ENCODE measurements around the gene MEA1. TPM values are rescaled to one million over a fixed set of nuclear protein-coding genes. Genes with fewer than 3 reads are reported as not detected.

Gene MEA1
- total RNA-seq, 1 experiment from 2014 or later = 64.8 TPM

DNA sequence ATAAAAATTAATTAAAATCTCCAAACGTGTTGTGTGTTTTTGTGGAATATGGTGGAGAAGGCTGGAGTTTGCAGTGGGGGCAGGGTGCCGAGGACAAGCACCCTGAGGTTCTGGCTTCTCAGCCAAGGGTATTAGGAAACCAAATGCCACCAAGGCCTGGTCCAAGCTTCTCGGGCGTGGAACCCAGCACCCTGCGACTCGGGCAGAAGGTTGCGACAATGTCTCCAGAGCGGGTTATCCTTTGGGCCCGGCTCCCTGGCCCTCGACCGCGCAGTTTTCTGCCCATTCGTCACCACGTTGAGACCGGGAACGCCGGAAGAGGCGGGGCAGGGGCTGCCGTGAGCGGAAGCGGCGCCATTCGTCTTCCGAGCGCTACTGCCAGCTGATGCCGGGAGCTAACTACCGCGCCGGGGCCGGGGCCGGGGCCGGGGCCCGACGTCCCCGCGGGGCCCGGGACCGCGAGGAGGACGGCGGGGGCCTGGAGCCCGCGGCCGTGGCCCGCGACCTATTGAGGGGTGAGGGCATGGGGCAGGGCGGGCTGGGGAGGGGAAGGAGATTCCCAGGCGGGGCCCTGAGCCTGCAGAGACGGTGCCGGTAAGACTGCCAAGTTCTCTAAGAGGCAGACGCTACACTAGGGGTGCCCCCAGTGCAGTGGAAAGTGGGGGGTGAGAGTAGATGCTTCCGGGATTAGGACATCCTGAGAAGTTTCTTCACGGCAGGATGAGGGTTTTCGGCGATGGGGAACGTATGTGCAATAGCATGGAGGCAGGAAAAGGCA lies 7.7 kb upstream of the MEA1 start, which contains the start of gene RRP36 (continued):
- TF ChIP-seq, protein P1, sequence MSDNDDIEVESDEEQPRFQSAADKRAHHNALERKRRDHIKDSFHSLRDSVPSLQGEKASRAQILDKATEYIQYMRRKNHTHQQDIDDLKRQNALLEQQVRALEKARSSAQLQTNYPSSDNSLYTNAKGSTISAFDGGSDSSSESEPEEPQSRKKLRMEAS (IDR thresholded peaks at IDR 0.05) = no peak
- no peak for TF ChIP-seq SIN3A (IDR thresholded peaks at IDR 0.05; ENCODE audit: low read depth)
- TF ChIP-seq ZFX (IDR thresholded peaks at IDR 0.05) = peak; percentile 67
- no peak for TF ChIP-seq TCF7L2 (IDR thresholded peaks at IDR 0.05; ENCODE audit: borderline replicate concordance, extremely low read depth, insufficient read depth, insufficient read length)

- TSS peak; percentile 93 for BruUV-seq (replicated peaks)
- H2AFZ ChIP-seq (ENCODE audit: low read depth, low read length, poor library complexity, severe bottlenecking) = no peak overlapping the region
- intact Hi-C loops (cut with micrococcal nuclease) = no loop called here
- H3K27me3 ChIP-seq (ENCODE audit: insufficient read depth, low read length) = no peaks in the 10 kb centered on the region
- ChIA-PET RAD21 (ENCODE audit: low non-redundant PET in 1 of 2, low total read pairs in 2 of 2, uncharacterized antibody in 2 of 2, unreplicated experiment in 2 of 2) (interaction anchor here in 1 of 2 experiments (0.7 kb wide), 1 partner anchor 1286 kb away, joined by 3 read pairs; no protein-coding TSS in a partner anchor), CTCF (interaction anchor here (0.8 kb wide), 1 partner anchor 123 kb away, joined by 3 read pairs; no protein-coding TSS in a partner anchor), POLR2A (interaction anchor here (0.6 to 2.2 kb wide), 4 partner anchors 12 to 92 kb away, joined by 3 to 7 read pairs (median 4); partner anchors contain the start of genes CNPY3 and PEX6)
- H3K4me3 ChIP-seq (replicated peaks in 1 of 2; ENCODE audit: low read depth in 1 of 2, low read length in 2 of 2) = peak overlapping the region; percentile 75 to 96
- no peaks in the 10 kb centered on the region for H4K20me1 ChIP-seq (ENCODE audit: insufficient read depth)
- no peaks in the 10 kb centered on the region for H3K9me2 ChIP-seq (ENCODE audit: insufficient read depth)
- peak overlapping the region; percentile 94 for H3K4me2 ChIP-seq (ENCODE audit: low read length)
- H3K9me3 ChIP-seq (ENCODE audit: control insufficient read depth in 1 of 2, insufficient read depth in 1 of 2, low read depth in 1 of 2, low read length in 2 of 2) = no peaks in the 10 kb centered on the region
- peaks cover 9 to 20% of the 10 kb centered on the region in 2 experiments for H3K4me1 ChIP-seq (ENCODE audit: control insufficient read depth in 1 of 2, insufficient read depth in 2 of 2, low read length in 2 of 2)
- DNase-seq (ENCODE audit: low read depth, low spot score) (no peak), ATAC-seq (peak; percentile 34)
- peak overlapping the region; percentile 93 for H3K9ac ChIP-seq (ENCODE audit: low read length)
- peaks cover 16 to 22% of the 10 kb centered on the region in 2 experiments for H3K36me3 ChIP-seq (ENCODE audit: control insufficient read depth in 1 of 2, insufficient read depth in 2 of 2, low read length in 2 of 2)
- peaks cover 56% of the 10 kb centered on the region for H3K79me2 ChIP-seq (ENCODE audit: insufficient read depth, low read length)
- H3K27ac ChIP-seq (ENCODE audit: low read depth, low read length) = peak overlapping the region; percentile 80
- TF ChIP-seq JUND (IDR thresholded peaks at IDR 0.05) = no peak
- TF ChIP-seq EZH2 (IDR thresholded peaks at IDR 0.05) = no peak
- TF ChIP-seq EZH2phosphoT487 (IDR thresholded peaks at IDR 0.05; ENCODE audit: borderline replicate concordance) = no peak
- TF ChIP-seq FOSL1 (IDR thresholded peaks at IDR 0.05; ENCODE audit: low read depth) = no peak
- no peak for TF ChIP-seq YY1 (IDR thresholded peaks at IDR 0.05; ENCODE audit: extremely low read depth, insufficient replicate concordance, low read depth, low read length)
- no peak for TF ChIP-seq RAD21 (IDR thresholded peaks at IDR 0.05; ENCODE audit: low read depth)
- no peak for TF ChIP-seq ZBTB33 (IDR thresholded peaks at IDR 0.05; ENCODE audit: extremely low read depth, insufficient replicate concordance, low read length)
- no peak for TF ChIP-seq SIN3A (IDR thresholded peaks at IDR 0.05; ENCODE audit: low read depth)
- no peak for TF ChIP-seq SP1 (IDR thresholded peaks at IDR 0.05; ENCODE audit: low read depth)
- TF ChIP-seq, protein P2, sequence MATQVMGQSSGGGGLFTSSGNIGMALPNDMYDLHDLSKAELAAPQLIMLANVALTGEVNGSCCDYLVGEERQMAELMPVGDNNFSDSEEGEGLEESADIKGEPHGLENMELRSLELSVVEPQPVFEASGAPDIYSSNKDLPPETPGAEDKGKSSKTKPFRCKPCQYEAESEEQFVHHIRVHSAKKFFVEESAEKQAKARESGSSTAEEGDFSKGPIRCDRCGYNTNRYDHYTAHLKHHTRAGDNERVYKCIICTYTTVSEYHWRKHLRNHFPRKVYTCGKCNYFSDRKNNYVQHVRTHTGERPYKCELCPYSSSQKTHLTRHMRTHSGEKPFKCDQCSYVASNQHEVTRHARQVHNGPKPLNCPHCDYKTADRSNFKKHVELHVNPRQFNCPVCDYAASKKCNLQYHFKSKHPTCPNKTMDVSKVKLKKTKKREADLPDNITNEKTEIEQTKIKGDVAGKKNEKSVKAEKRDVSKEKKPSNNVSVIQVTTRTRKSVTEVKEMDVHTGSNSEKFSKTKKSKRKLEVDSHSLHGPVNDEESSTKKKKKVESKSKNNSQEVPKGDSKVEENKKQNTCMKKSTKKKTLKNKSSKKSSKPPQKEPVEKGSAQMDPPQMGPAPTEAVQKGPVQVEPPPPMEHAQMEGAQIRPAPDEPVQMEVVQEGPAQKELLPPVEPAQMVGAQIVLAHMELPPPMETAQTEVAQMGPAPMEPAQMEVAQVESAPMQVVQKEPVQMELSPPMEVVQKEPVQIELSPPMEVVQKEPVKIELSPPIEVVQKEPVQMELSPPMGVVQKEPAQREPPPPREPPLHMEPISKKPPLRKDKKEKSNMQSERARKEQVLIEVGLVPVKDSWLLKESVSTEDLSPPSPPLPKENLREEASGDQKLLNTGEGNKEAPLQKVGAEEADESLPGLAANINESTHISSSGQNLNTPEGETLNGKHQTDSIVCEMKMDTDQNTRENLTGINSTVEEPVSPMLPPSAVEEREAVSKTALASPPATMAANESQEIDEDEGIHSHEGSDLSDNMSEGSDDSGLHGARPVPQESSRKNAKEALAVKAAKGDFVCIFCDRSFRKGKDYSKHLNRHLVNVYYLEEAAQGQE (IDR thresholded peaks at IDR 0.05; ENCODE audit: low read depth) = no peak
- no peak for TF ChIP-seq POLR2AphosphoS5 (IDR thresholded peaks at IDR 0.05; ENCODE audit: low read depth, low read length)
- no peak for TF ChIP-seq CBX3 (IDR thresholded peaks at IDR 0.05; ENCODE audit: low read depth)
- TF ChIP-seq, protein P3, sequence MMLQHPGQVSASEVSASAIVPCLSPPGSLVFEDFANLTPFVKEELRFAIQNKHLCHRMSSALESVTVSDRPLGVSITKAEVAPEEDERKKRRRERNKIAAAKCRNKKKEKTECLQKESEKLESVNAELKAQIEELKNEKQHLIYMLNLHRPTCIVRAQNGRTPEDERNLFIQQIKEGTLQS (IDR thresholded peaks at IDR 0.05) = no peak
- no peak for TF ChIP-seq EGR1 (IDR thresholded peaks at IDR 0.05; ENCODE audit: low read depth)
- TF ChIP-seq TCF7L2 (IDR thresholded peaks at IDR 0.05; ENCODE audit: borderline replicate concordance, extremely low read depth, insufficient read depth, insufficient read length) = no peak
- TF ChIP-seq POLR2A (IDR thresholded peaks at IDR 0.05; ENCODE audit: borderline replicate concordance, extremely low read depth, insufficient read depth, insufficient read length) = no peak
- no peak for TF ChIP-seq ZNF274 (IDR thresholded peaks at IDR 0.05; ENCODE audit: low read depth, low read length)
These were observed 7.1 kb upstream of the MEA1 start for GRCh38 chr6:43020847-43021246.
